ENCODE measurements around the gene EPHB1.

- TF ChIP-seq, protein P1, sequence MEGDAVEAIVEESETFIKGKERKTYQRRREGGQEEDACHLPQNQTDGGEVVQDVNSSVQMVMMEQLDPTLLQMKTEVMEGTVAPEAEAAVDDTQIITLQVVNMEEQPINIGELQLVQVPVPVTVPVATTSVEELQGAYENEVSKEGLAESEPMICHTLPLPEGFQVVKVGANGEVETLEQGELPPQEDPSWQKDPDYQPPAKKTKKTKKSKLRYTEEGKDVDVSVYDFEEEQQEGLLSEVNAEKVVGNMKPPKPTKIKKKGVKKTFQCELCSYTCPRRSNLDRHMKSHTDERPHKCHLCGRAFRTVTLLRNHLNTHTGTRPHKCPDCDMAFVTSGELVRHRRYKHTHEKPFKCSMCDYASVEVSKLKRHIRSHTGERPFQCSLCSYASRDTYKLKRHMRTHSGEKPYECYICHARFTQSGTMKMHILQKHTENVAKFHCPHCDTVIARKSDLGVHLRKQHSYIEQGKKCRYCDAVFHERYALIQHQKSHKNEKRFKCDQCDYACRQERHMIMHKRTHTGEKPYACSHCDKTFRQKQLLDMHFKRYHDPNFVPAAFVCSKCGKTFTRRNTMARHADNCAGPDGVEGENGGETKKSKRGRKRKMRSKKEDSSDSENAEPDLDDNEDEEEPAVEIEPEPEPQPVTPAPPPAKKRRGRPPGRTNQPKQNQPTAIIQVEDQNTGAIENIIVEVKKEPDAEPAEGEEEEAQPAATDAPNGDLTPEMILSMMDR (IDR thresholded peaks at IDR 0.05): no peak
- TF ChIP-seq POLR2A (IDR thresholded peaks at IDR 0.05): no peak
- TF ChIP-seq POLR2AphosphoS5 (IDR thresholded peaks at IDR 0.05): no peak
Measured at GRCh38 chr3:135106445-135106844, 311.4 kb downstream of the EPHB1 start.

All from transverse colon (tissue), 4 donors.